HG02571 (cell line): ENCODE data around the gene CYB5R4.

Experiments used
- ATAC-seq: cut with Tn5 transposase; IDR thresholded peaks from one replicate; pipeline ENCODE4 v1.9.1; 2021; ENCODE audit warnings: mild to moderate bottlenecking, moderate library complexity; ENCODE audit not compliant: unreplicated experiment

Gene CYB5R4

GRCh38 chr6:83976037-83976755 is 116.7 kb downstream of the CYB5R4 start:
- ATAC-seq = no peak

GRCh38 chr6:83976871-83977270 is 117.4 kb downstream of the CYB5R4 start:
- no peak for ATAC-seq

GRCh38 chr6:83978324-83978734 is 118.8 kb downstream of the CYB5R4 start:
- no peak for ATAC-seq

- ATAC-seq = no peak
These were observed 119.5 kb downstream of the CYB5R4 start for GRCh38 chr6:83978997-83979396.

GRCh38 chr6:83984411-83984810 is 124.9 kb downstream of the CYB5R4 start:
- ATAC-seq = no peak

- no peak for ATAC-seq
These were observed 125.8 kb downstream of the CYB5R4 start for GRCh38 chr6:83985308-83985713.

- no peak for ATAC-seq
These were observed 126.2 kb downstream of the CYB5R4 start for GRCh38 chr6:83985715-83986114.

GRCh38 chr6:83998021-83998584 is 138.6 kb downstream of the CYB5R4 start:
- ATAC-seq = no peak

GRCh38 chr6:84001119-84001518 is 141.6 kb downstream of the CYB5R4 start:
- no peak for ATAC-seq

GRCh38 chr6:84002226-84002625 is 142.7 kb downstream of the CYB5R4 start:
- no peak for ATAC-seq

GRCh38 chr6:84003131-84003530 is 143.6 kb downstream of the CYB5R4 start:
- no peak for ATAC-seq

- ATAC-seq = no peak
These were observed 144.2 kb downstream of the CYB5R4 start for GRCh38 chr6:84003654-84004053.

GRCh38 chr6:84007871-84008270 is 148.4 kb downstream of the CYB5R4 start:
- ATAC-seq = no peak

- ATAC-seq = no peak
These were observed 153.9 kb downstream of the CYB5R4 start for GRCh38 chr6:84013354-84013753.

- ATAC-seq = no peak
These were observed 154.4 kb downstream of the CYB5R4 start for GRCh38 chr6:84013931-84014330.

- no peak for ATAC-seq
These were observed 156.5 kb downstream of the CYB5R4 start for GRCh38 chr6:84016029-84016428.
